Measurements from ENCODE around the gene MAP4K3.

Gene MAP4K3

DNA sequence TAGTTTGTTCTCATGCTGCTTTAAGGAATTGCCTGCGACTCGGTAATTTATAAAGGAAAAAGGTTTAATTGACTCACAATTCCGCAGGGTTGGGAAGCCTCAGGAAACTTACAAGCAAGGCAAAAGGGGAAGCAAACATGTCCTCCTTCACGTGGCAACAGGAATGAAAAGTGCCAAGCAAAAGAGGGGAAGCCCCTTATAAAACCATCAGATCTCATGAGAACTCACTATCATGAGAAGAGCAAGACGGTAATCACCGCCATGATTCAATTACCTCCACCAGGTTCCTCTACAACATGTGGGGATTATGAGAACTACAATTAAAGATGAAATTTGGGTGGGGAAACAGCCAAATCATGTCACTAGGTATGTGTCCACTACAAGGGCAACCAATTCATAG lies 53.9 kb downstream of the MAP4K3 start:
- Histone ChIP-seq H3K27me3 (no peaks in the 10 kb centered on the region), H3K4me1 (ENCODE audit: control insufficient read depth in 1 of 2, insufficient read depth in 1 of 2, low read depth in 1 of 2, low read length in 1 of 2) (no peaks in the 10 kb centered on the region), H3K4me3 (ENCODE audit: low read depth in 1 of 2, low read length in 1 of 2) (no peak overlapping the region), H3K36me3 (no peaks in the 10 kb centered on the region), H3K9me3 (no peaks in the 10 kb centered on the region), H3K27ac (no peak overlapping the region)
- TF ChIP-seq, protein P1, sequence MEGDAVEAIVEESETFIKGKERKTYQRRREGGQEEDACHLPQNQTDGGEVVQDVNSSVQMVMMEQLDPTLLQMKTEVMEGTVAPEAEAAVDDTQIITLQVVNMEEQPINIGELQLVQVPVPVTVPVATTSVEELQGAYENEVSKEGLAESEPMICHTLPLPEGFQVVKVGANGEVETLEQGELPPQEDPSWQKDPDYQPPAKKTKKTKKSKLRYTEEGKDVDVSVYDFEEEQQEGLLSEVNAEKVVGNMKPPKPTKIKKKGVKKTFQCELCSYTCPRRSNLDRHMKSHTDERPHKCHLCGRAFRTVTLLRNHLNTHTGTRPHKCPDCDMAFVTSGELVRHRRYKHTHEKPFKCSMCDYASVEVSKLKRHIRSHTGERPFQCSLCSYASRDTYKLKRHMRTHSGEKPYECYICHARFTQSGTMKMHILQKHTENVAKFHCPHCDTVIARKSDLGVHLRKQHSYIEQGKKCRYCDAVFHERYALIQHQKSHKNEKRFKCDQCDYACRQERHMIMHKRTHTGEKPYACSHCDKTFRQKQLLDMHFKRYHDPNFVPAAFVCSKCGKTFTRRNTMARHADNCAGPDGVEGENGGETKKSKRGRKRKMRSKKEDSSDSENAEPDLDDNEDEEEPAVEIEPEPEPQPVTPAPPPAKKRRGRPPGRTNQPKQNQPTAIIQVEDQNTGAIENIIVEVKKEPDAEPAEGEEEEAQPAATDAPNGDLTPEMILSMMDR (IDR thresholded peaks at IDR 0.05) = no peak

GRCh38 chr2:39381653-39382052 lies 55.4 kb downstream of the MAP4K3 start:
- no peaks in the 10 kb centered on the region for H3K4me1 ChIP-seq (ENCODE audit: control insufficient read depth in 1 of 2, insufficient read depth in 1 of 2, low read depth in 1 of 2, low read length in 1 of 2)
- no peaks in the 10 kb centered on the region for H3K9me3 ChIP-seq
- TF ChIP-seq, protein P1 (IDR thresholded peaks at IDR 0.05) = no peak
- H3K27me3 ChIP-seq = no peaks in the 10 kb centered on the region
- H3K4me3 ChIP-seq (ENCODE audit: low read depth in 1 of 2, low read length in 1 of 2) = no peak overlapping the region
- no peaks in the 10 kb centered on the region for H3K36me3 ChIP-seq
- H3K27ac ChIP-seq = no peak overlapping the region

GRCh38 chr2:39380525-39381150 lies 56.4 kb downstream of the MAP4K3 start:
- H3K27me3 ChIP-seq = no peaks in the 10 kb centered on the region
- no peak overlapping the region for H3K4me3 ChIP-seq (ENCODE audit: low read depth in 1 of 2, low read length in 1 of 2)
- H3K4me1 ChIP-seq (ENCODE audit: control insufficient read depth in 1 of 2, insufficient read depth in 1 of 2, low read depth in 1 of 2, low read length in 1 of 2) = no peaks in the 10 kb centered on the region
- H3K36me3 ChIP-seq = no peaks in the 10 kb centered on the region
- TF ChIP-seq, protein P1 (IDR thresholded peaks at IDR 0.05) = no peak
- no peaks in the 10 kb centered on the region for H3K9me3 ChIP-seq
- no peak overlapping the region for H3K27ac ChIP-seq

GRCh38 chr2:39379643-39380524 lies 57.2 kb downstream of the MAP4K3 start:
- TF ChIP-seq, protein P1 (IDR thresholded peaks at IDR 0.05) = no peak
- Histone ChIP-seq H3K27ac (no peak overlapping the region), H3K4me1 (ENCODE audit: control insufficient read depth in 1 of 2, insufficient read depth in 1 of 2, low read depth in 1 of 2, low read length in 1 of 2) (no peaks in the 10 kb centered on the region), H3K9me3 (no peaks in the 10 kb centered on the region), H3K36me3 (no peaks in the 10 kb centered on the region), H3K27me3 (no peaks in the 10 kb centered on the region), H3K4me3 (ENCODE audit: low read depth in 1 of 2, low read length in 1 of 2) (no peak overlapping the region)

DNA sequence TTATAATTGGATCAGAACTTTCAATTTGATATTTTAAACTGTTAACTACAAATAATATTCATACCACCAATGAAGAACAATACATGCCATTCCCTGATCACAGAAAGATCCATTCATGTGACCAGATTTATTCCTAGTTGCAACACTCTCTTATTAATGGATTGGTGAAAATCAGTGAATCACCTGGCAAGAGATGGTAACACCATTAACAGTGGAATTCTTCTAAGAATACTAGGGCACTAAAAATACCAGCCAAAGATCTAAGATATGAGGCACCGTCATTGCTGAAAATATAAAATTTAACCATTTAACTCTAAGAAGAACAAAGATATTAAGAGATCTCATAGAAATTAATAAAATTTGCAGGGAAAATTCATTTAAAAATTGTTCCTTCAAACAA lies 58.1 kb downstream of the MAP4K3 start:
- Histone ChIP-seq H3K4me1 (ENCODE audit: control insufficient read depth in 1 of 2, insufficient read depth in 1 of 2, low read depth in 1 of 2, low read length in 1 of 2) (no peaks in the 10 kb centered on the region), H3K36me3 (no peaks in the 10 kb centered on the region), H3K27me3 (no peaks in the 10 kb centered on the region), H3K27ac (no peak overlapping the region), H3K9me3 (no peaks in the 10 kb centered on the region), H3K4me3 (ENCODE audit: low read depth in 1 of 2, low read length in 1 of 2) (no peak overlapping the region)
- TF ChIP-seq, protein P1 (IDR thresholded peaks at IDR 0.05) = no peak

Measured in neutrophil (primary cell).